Right lobe of liver (tissue), 6 donors: ENCODE measurements around the gene WDR20. TPM values are rescaled to one million over a fixed set of nuclear protein-coding genes. Genes with fewer than 3 reads are reported as not detected.
"Not testable (repeated sequence)": the region's sequence is repeated elsewhere in the genome, so short reads cannot be mapped to it uniquely, and the experiment has no call there.

ENCODE experiments used
- ATAC-seq, 4 donors: fragments of 200-7000 bp; cut with Tn5 transposase; one replicate each; pipeline ENCODE4 v1.9.1; 2020; ENCODE audit warnings: mild to moderate bottlenecking in 4 of 4, moderate library complexity in 4 of 4
- DNase-seq, 3 donors: peaks; one replicate each; pipeline ENCODE4 v3.0.0-alpha.2; 2020
- H3K27ac ChIP-seq, 3 donors: fragments of 200-600 bp; one replicate each; pipeline ENCODE4 v1.8.0; 2022
- H3K27me3 ChIP-seq, 2 donors: fragments of 200-600 bp; one replicate each; pipeline ENCODE4 v1.8.0; 2022
- H3K36me3 ChIP-seq, 4 donors: fragments of 200-600 bp; sonication (generic) in 1 of 4; one replicate each; pipeline versions ENCODE4 v1.5.1 to v1.8.0; 2017 to 2022; ENCODE audit warnings: control low read depth in 1 of 4
- H3K4me1 ChIP-seq, 4 donors: fragments of 200-600 bp; sonication (generic) in 1 of 4; one replicate each; pipeline versions ENCODE4 v1.5.1 to v1.8.0; 2017 to 2022; ENCODE audit warnings: control low read depth in 1 of 4
- H3K4me3 ChIP-seq, 3 donors: fragments of 200-600 bp; one replicate each; pipeline ENCODE4 v1.8.0; 2022
- H3K9me3 ChIP-seq, 4 donors: fragments of 200-600 bp; sonication (generic) in 1 of 4; one replicate each; pipeline versions ENCODE4 v1.5.1 to v1.8.0; 2017 to 2022; ENCODE audit warnings: control low read depth in 1 of 4
- CTCF ChIP-seq, 4 donors: fragments of 200-600 bp in 3 of 4; fragments of 450-650 bp in 1 of 4; IDR thresholded peaks; one replicate each; pipeline versions ENCODE4 v1.5.1 to v1.8.0; 2016 to 2022; ENCODE audit warnings: antibody characterized with exemption in 4 of 4, mild to moderate bottlenecking in 2 of 4
- POLR2A ChIP-seq: fragments of 450-650 bp; IDR thresholded peaks from one replicate; pipeline ENCODE4 v1.6.1; 2017; ENCODE audit warnings: antibody characterized with exemption, mild to moderate bottlenecking
- WGBS: methylation state at CpG from one replicate; pipeline ENCODE4 v1.1.6; 2018; ENCODE audit warnings: low coverage, low lambda C conversion rate; ENCODE audit not compliant: insufficient coverage; ENCODE audit errors: missing lambda C conversion rate; 5-methylcytosine and 5-hydroxymethylcytosine counted together
- intact Hi-C, 2 donors: fragments of 100-400 bp; cut with DNase I; formaldehyde crosslinking; loops; one replicate each; pipeline versions ENCODE4 v1.11.2 to v1.14.1; 2022
- total RNA-seq, 6 experiments: library from RNA; depleted of rRNA in 2 of 6; stranded (reverse); fragments of >200 nt in 2 of 6; fragmentation: NEBNext Ultra II Directional in 3 of 6; extraction: Animal tissue kit (Norgen Biotek cat#: 25700) in 3 of 6; gene quantifications; one replicate each; pipeline versions ENCODE4 v1.1.0 to v1.2.4, GENCODE V29; 2016 to 2023
- donor health status: DM: no; HTN: yes; CAD: no.
- donor health status: DM: no; HTN: no; CAD: no.
- donor health status: DM: no; HTN: no; CAD: no.
- donor health status: DM: no; HTN: yes; CAD: no.
- donor health status: DM: no; HTN: yes; CAD: no.

Gene WDR20
- total RNA-seq, 6 experiments from 2014 or later, result 6.3 to 14.7 (median 12.4) TPM

GRCh38 chr14:102236026-102236425 is 96.3 kb downstream of the WDR20 start:
- ATAC-seq, result no peak
- H3K4me1 ChIP-seq, result no peaks in the 10 kb centered on the region
- no peak for DNase-seq
- no peak overlapping the region for H3K4me3 ChIP-seq
- H3K9me3 ChIP-seq, result no peaks in the 10 kb centered on the region
- TF ChIP-seq POLR2A (no peak), CTCF (IDR thresholded peaks at IDR 0.05) (no peak)
- H3K27me3 ChIP-seq, result no peaks in the 10 kb centered on the region
- no peak overlapping the region for H3K27ac ChIP-seq
- no peaks in the 10 kb centered on the region for H3K36me3 ChIP-seq
- intact Hi-C loops, result no loop called here
- WGBS, result 91% methylated on average over 6 of the region's 12 CpGs

- H3K27ac ChIP-seq, result no peak overlapping the region
- H3K27me3 ChIP-seq, result no peaks in the 10 kb centered on the region
- no peaks in the 10 kb centered on the region for H3K36me3 ChIP-seq
- 62% methylated on average over 4 of the region's 4 CpGs for WGBS
- TF ChIP-seq CTCF (IDR thresholded peaks at IDR 0.05) (no peak), POLR2A (no peak)
- no peaks in the 10 kb centered on the region for H3K4me1 ChIP-seq
- DNase-seq (no peak), ATAC-seq (no peak)
- intact Hi-C loops, result no loop called here
- H3K9me3 ChIP-seq, result no peaks in the 10 kb centered on the region
- H3K4me3 ChIP-seq, result no peak overlapping the region
Observed at GRCh38 chr14:102238131-102238530, 98.4 kb downstream of the WDR20 start.

- no peak for DNase-seq
- no peak overlapping the region for H3K4me3 ChIP-seq
- ATAC-seq, result no peak
- intact Hi-C loops, result no loop called here
- H3K4me1 ChIP-seq, result no peaks in the 10 kb centered on the region
- WGBS, result 100% methylated on average over 2 of the region's 3 CpGs
- H3K27me3 ChIP-seq, result no peaks in the 10 kb centered on the region
- H3K9me3 ChIP-seq, result no peaks in the 10 kb centered on the region
- no peaks in the 10 kb centered on the region for H3K36me3 ChIP-seq
- TF ChIP-seq POLR2A, result no peak
- no peak for TF ChIP-seq CTCF (IDR thresholded peaks at IDR 0.05)
- no peak overlapping the region for H3K27ac ChIP-seq
Observed at GRCh38 chr14:102238766-102239165, 99.1 kb downstream of the WDR20 start.

GRCh38 chr14:102239231-102239630 is 99.5 kb downstream of the WDR20 start:
- TF ChIP-seq CTCF (IDR thresholded peaks at IDR 0.05) (no peak), POLR2A (no peak)
- H3K9me3 ChIP-seq, result no peaks in the 10 kb centered on the region
- ATAC-seq (no peak), DNase-seq (no peak)
- no peak overlapping the region for H3K4me3 ChIP-seq
- 86% methylated on average over 3 of the region's 4 CpGs for whole genome bisulfite sequencing
- H3K27ac ChIP-seq, result no peak overlapping the region
- intact Hi-C loops, result no loop called here
- H3K36me3 ChIP-seq, result no peaks in the 10 kb centered on the region
- H3K4me1 ChIP-seq, result no peaks in the 10 kb centered on the region
- H3K27me3 ChIP-seq, result no peaks in the 10 kb centered on the region

- DNase-seq, H3K36me3 ChIP-seq, intact Hi-C loops, H3K27ac ChIP-seq, H3K9me3 ChIP-seq, ATAC-seq, H3K4me1 ChIP-seq, H3K4me3 ChIP-seq, H3K27me3 ChIP-seq: not testable (repeated sequence)
- WGBS, result 81% methylated on average over 5 of the region's 5 CpGs
Observed at GRCh38 chr14:102240481-102240880, 100.8 kb downstream of the WDR20 start.
